HG03045 (cell line): ENCODE measurements around the gene COL27A1.
"Not testable (repeated sequence)": the region's sequence is repeated elsewhere in the genome, so short reads cannot be mapped to it uniquely, and the experiment has no call there.

Experiments used
- ATAC-seq: cut with Tn5 transposase; IDR thresholded peaks from one replicate; pipeline ENCODE4 v1.9.1; 2021; ENCODE audit warnings: mild to moderate bottlenecking, moderate library complexity; ENCODE audit not compliant: unreplicated experiment

Gene COL27A1

DNA sequence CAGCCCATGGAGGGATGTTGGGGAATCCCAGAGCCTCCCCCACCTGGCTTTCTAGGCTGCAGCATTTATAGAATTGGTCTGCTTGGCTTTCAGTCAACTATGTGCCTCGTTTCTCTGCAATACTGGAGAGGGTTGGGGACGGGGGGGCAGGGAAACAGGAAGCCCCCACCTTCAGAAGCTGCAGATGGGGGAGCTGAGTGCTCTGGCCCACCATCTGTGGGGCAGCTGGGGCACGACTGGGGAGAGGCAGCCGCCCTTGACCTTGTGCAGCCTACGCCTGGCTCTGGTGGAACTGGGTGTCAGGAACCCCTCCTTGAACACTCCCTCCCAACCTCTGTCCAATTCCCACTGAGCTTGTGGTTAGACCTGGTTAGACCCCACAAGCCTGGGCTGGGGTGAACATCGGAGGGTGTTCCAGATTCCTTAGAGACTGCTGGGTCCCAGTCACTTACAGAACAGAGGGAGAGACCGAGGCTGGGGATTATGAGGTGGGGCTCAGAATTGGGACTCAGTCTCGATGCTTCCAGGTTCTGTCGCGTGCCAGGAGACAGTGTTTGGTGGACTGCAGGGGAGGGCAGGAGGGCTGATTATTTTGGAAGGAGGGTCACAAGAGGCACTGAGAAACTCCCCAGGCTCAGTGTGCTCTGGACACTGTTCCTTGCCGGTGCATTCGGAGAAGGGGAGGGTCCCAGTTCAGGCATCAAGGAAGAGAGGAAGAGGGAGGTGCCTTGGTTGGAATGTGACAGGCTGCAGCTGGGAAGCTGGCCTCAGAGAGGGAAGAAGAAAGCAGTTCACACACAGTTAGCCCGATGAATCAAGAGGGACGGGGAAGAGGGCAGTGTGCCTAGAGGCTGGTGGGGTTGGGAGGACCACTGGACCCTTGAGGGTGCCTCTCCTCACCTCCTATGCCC lies 25.6 kb downstream of the COL27A1 start:
- no peak for ATAC-seq

DNA sequence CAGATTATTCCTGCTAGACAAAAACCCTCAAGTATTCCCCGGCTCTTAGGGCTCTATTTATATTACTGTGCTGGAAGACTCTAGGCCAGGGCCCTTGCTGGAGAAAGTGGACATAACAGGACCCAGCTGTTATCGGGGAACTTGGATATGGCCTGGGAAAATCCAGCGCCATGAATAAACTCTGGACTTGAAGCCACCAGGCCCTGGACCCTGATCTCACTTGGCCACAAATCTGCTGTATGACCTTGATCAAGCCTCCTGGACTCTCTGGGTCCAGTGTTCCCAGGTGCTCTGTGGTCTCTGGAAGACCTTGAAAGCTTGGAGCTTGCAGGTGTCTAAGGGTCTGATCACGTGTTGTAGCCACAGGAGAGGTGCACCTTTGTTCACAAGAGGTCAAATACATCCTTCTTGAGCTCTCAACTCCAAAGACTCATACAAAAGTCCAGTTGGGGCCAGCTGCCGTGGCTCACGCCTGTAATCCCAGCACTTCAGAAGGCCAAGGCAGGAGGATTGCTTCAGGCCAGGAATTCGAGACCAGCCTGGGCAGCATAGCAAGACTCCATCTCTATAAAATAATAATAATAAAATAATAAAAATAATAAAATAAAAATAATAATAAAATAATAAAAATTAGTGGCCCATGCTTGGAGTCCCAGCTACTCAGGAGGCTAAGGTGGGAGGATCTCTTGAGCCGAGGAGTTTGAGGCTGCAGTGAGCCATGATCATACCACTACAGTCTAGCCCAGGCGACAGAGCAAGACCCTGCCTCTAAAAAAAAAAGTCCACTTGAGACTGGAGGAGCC lies 26.5 kb downstream of the COL27A1 start:
- ATAC-seq: no peak

DNA sequence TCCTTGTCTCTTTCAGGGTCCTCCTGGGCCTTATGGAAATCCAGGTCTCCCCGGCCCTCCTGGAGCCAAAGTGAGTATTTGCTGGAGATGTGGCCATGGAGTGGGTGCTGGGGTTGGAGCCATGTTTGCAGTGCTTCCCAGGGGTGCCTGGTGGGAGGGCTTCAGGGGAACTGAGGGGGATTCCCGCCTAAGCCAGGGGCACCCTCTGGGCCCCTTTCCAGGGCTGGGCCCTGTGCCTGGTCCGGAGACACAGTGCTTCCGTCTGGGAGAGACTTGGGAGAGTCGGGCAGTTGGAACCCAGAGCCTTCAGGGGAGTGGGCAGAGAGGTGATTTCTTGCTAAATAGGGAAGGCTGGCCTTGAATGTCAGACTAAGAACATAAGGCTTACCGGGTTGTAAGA lies 27.7 kb downstream of the COL27A1 start:
- ATAC-seq: no peak

GRCh38 chr9:114184071-114184470 lies 28.7 kb downstream of the COL27A1 start:
- ATAC-seq: no peak

DNA sequence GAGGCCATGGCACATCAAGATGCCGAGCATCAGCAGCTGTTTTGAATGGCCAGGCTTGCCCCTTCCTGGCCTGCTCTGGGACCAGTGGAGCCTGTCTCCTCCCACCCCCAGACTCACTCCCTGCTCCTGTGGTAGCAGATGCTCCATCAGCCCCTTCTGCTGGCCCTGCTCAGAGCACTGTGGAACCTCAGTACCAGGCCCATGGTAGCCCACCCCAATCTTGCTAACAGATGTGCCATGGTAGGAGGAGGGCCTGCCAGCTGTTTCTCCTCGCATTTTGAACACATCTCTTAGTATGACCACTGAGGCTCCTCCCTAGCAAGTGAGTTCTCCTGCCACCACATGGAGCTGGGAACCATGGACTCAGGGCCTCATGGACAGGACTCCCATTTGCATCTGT lies 29.5 kb downstream of the COL27A1 start:
- no peak for ATAC-seq

DNA sequence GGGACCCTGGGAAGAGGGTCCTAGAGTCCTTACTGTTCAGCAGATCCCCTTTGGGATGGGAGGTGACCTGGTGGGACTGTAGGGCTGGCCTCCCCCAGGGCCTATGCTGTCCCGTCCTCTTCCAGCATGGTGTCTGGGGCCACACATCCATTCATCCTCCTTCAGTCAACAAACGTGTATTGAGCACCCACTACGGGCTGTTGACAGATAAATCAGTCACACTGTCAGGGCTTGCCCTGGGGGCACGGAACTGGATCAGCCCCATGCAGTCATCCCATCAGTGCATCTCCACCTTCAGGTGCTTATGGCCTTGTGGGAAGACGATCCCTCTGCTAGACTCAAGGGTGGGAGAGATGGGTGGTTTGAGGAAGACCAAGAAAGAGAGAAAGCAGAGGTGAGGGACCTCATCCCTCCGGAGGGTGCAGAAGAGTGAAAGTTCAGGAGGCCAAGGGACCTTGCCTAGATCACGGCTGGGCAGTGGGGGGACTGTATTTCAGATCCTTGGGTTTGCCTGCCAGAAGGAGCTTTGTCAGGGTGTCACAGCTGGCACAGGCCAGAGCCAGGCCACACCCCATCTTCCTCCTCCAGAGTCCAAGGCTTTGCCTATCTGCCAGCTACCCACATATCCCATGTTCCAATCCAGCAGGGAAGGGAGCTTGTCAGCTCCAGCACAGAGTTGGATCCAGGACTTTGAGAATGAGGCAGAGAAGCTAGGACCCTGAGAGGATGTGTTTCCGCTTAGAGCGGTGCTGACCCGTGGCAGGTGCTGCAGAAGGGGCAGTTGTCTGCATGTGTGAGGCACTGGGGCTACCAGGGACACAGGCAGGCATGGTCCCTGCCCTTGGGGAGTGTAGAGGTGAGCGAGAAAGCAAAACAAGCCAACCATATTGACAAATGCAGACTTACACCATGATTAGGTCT lies 30.5 kb downstream of the COL27A1 start:
- no peak for ATAC-seq

- ATAC-seq: no peak
Observed at GRCh38 chr9:114186605-114187289, 31.4 kb downstream of the COL27A1 start.

DNA sequence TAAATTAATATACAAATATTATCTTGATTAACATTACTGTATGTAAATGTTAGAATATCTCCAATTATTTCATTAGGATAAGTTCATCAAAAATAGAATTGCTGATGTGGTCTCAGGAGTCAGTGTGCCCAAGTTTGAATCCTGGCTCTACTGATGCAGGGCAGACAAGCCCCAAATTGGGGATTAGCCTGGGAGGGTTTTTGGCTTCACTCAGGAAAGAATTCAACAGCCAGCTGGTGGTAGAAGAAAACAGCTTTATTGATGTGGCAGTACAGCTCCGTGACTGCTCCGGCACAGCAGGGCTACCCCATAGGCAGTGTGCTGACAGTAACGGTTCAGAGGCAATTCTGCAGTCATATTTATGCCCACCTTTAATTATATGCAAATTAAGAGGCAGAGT lies 32.5 kb downstream of the COL27A1 start:
- no peak for ATAC-seq

GRCh38 chr9:114189823-114190562 lies 34.7 kb downstream of the COL27A1 start:
- ATAC-seq: no peak

GRCh38 chr9:114190563-114190905 lies 35.2 kb downstream of the COL27A1 start:
- ATAC-seq: no peak

GRCh38 chr9:114191402-114191801 lies 36.1 kb downstream of the COL27A1 start:
- not testable (repeated sequence) for ATAC-seq

DNA sequence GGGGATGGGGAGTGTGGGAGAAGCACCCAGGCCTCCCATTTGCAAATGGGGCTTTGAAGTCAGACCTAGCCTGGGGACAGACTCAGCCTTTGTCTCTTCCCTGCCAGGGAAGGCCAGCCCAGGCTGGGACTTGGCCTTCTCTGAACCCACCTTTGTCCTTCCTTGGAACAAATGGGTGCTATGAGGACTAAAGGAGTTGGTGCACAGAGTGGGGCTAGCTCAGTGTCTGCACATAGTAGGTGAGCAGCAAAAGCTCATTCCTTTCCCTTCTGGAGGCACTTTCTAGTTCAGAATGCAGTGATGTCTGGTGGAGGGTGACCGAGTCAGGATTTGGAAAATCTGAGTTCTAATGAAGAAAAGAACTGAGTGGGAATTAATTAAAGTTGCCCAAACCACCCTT lies 37.2 kb downstream of the COL27A1 start:
- no peak for ATAC-seq

DNA sequence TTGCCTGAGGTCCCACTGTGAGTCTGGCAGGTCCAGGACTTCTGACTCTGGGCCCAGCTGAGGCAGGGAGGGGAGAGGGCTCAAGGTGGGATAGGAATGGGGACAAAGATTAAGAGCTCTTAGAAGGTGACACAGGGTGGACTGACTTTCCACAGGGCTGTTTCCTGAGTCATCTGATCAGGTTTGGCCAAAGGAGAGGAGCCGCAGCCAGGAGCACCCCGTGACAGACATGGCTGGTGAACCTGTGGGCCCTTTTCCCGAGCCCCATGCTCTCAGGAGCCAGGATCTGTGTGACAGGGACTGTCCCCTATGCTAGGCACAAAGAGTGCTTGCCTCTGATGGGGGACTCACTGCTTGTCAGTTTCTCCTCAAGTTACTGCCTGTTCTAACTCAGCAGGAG lies 37.8 kb downstream of the COL27A1 start:
- ATAC-seq: no peak

DNA sequence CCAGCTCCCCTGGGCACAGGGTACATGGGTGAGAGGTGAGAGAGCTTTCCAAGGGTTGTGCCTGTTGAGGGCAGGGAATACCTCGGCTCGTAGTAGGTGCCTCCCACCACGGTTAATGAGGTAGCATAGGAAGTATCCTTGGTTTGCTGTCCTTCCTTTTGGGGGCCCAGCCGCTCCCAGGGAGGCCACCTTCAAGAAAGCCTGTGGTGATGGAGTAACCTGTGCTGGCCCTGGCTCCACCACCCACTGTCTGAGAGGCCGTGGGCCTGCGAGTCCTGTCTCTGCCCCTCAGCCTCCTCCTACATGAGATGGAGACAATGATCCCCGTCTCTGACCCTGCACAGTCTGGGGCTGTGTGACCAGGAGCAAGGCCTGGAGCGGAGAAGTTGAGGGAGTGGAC lies 40.8 kb downstream of the COL27A1 start:
- ATAC-seq: no peak

DNA sequence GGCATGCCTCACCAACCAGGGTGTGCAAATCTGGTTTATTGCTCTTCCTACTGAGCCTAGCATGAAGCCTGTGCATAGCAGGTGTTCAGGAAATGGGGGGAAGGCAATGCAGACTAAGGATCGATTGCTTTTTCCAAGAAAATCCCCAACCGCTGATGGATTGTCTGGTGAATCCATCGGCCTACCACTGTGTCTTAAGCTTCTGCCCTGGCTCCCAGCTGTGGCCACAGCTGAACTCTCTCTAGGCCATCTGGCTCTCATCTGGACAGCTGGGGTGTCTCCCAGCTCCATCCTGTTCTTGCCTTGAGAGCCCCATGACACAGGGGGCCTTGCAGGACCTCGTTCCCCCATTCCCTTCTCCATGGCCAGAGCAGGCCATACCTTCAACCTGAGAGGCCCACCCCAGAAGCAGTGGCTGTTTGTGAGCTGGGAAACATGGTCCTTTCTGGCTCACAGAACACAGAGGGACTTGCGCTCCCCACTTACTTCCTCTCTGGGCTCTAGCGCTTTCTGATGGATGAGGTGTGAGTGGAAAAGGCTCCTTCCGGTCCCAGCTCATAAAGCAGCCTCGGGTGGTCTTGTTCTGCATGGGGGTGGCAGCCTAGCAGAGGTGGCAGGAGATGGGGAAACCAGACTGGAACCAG lies 41.8 kb downstream of the COL27A1 start:
- no peak for ATAC-seq

DNA sequence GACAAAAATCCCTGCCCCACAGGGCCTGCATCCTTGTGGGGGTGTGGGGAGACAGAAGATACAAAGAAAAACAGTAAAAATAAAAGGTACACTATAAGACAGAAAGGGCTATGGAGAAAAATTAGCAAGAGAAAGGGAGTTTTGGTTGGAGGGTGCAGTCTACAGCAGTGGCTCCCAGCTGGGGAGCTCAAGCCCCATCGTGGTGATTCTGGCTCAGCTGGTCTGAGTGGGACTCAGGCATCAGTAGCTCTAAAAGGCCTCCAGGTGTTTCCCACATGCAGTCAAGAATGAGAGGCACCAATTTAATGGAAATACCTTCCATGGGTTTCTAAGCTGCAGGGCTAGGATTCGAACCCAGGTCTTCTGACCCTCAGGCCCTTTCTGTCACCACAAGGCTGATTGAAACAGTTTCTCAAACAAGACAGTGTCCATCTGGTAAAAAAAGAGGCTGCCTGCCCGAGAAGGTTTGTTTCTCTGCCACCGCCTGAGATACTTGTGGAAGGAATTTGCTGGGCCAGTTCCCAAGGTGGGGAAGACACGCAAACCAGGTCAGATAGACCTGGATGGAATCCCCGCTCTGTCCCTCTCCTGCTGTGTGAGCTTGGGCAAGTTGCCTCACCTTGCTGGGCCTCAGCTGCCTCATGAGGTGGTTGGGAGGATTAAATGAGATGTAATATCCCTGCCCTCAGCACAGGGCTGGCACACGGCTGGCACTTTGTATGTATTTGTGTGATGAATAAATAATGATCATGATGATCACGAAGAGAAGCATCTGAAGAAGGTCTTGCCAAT lies 43.1 kb downstream of the COL27A1 start:
- ATAC-seq: no peak

- ATAC-seq: no peak
Observed at GRCh38 chr9:114200721-114201300, 45.5 kb downstream of the COL27A1 start.

DNA sequence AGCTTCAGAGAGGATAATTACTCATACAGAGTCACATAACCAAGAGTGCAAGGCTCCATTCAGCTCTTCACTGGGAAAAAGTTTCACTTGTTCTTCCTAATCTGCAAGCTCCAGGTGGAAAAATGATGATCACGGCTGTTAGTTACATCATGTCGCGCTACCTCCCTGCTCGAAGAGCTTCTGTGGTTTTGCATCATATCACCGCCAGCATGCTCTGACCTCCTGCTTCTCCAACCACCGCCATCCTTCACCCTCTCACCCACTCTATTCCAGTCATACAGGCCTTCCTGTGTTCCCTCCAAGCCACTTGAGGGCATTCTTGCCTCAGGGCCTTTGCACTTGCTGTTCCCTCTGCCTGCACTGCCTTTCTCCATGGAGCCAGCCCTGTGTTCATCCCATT lies 47.1 kb downstream of the COL27A1 start:
- no peak for ATAC-seq
